ENCODE results near the gene ELMO3. TPM values are rescaled to one million over a fixed set of nuclear protein-coding genes. Genes with fewer than 3 reads are reported as not detected.

Gene ELMO3
- total RNA-seq, 1 experiment from 2014 or later, result 45.8 TPM

DNA sequence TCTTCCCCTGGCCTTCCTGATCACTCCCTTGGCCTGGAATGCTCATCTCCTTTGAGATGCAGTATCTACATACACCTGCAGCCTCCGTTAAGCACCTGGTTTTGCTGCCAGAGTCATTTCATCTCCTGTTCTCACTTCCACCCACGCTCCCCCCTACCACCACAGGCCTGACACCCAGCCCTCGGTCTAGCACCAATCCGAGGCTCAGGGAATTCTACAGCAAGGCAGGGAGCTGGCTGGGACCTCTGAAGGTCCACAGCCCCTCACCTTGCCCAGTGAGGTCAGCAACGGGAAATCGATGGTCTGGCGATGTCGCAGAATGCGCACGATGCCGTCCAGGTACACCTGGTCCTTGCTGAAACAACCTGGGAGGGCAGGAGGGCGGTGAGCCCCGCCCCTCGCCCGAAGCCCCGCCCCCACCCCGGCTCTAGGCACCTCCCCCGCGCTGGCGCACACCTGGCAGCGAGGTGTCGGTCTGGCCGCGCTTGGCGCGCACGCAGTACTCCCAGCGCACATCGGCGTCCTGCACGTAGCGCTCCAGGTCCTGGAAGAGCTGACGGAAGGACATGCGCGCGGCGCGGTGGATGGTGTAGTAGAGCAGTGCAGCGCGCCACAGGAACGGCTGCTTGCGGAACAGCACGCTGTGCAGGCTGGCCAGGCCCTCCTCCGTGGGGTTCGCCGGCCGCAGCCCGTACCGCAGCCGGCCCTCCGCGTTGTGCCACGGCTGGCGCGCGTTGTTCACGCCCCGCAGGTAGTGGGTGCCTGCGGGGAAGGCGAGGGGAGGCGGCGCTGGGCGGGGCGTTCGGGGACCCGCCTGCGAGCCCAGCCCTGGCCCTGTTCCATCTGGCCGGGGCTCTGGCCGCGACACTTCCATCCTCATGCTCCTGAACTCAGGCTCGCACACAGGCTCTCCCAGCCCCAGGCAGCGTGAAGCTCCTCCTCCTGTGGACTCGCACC, 20.9 kb upstream of the ELMO3 start (continued):
- TF ChIP-seq TCF7L2 (IDR thresholded peaks at IDR 0.05; ENCODE audit: borderline replicate concordance, extremely low read depth, insufficient read depth, insufficient read length) (no peak), JUND (IDR thresholded peaks at IDR 0.05) (no peak), CBX3 (IDR thresholded peaks at IDR 0.05; ENCODE audit: low read depth) (no peak), YY1 (IDR thresholded peaks at IDR 0.05; ENCODE audit: extremely low read depth, insufficient replicate concordance, low read depth, low read length) (peak; percentile 50)

DNA sequence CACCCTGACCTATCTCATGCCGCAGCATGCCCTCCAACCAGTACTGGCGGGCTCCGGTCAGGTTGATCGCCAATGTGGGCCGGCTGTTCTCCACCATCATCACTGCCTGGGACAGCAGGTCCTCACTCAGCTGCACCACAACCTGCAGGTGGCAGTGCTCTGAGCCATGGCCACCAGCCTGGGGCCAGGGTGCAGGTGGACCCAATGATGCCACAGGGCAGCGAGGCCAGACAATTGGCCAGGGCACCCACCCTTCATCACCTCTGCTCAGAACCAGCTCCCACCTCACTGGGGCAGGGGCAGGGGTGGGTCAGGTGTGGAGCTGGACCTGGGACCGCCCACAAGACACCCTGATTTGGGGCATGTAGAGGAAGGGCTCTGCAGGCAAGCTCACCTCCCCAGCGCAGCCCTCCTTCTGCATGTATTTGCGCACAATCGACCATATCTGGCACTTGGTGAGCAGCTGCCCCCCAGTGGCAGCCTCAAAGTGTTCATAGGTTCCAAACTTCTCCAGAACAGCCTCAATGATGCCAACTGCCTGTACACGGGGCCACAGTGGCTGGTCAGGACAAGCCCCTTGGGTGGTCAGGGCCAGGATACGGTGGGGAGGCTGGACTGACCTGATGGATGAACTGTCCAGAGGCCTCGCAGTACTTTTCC, 19.4 kb upstream of the ELMO3 start:
- ATAC-seq, result no peak
- no peak overlapping the region for H3K4me3 ChIP-seq (replicated peaks in 1 of 2; ENCODE audit: low read depth in 1 of 2, low read length in 2 of 2)
- 0 out of 4 replicates have a peak, but pooled peaks cover 0 to 6% of the 10 kb centered on the region in 2 experiments for H3K36me3 ChIP-seq (ENCODE audit: control insufficient read depth in 1 of 2, insufficient read depth in 2 of 2, low read length in 2 of 2)
- RAD21 ChIA-PET (ENCODE audit: low non-redundant PET in 1 of 2, low total read pairs in 2 of 2, uncharacterized antibody in 2 of 2, unreplicated experiment in 2 of 2), result no interaction called here
- no peaks in the 10 kb centered on the region for H3K27me3 ChIP-seq (ENCODE audit: insufficient read depth, low read length)
- no peaks in the 10 kb centered on the region for H3K9me2 ChIP-seq (ENCODE audit: insufficient read depth)
- POLR2A ChIA-PET, result no interaction called here
- no peaks in the 10 kb centered on the region for H4K20me1 ChIP-seq (ENCODE audit: insufficient read depth)
- H3K79me2 ChIP-seq (ENCODE audit: insufficient read depth, low read length), result peaks cover 11% of the 10 kb centered on the region
- H3K4me1 ChIP-seq (ENCODE audit: control insufficient read depth in 1 of 2, insufficient read depth in 2 of 2, low read length in 2 of 2), result peaks cover 47 to 72% of the 10 kb centered on the region in 2 experiments
- no peak overlapping the region for H2AFZ ChIP-seq (ENCODE audit: low read depth, low read length, poor library complexity, severe bottlenecking)
- H3K4me2 ChIP-seq (ENCODE audit: low read length), result peak overlapping the region; percentile 93; the same call in 1 of the 2 replicates
- intact Hi-C loops (cut with micrococcal nuclease), result no loop called here
- CTCF ChIA-PET, result interaction anchor here (0.7 to 3.4 kb wide), 4 partner anchors 13 to 162 kb away, joined by 3 to 14 read pairs (median 4); partner anchors contain the start of genes E2F4 and ELMO3
- 0 out of 2 replicates have a peak overlapping the region, but pooled peaks have one; percentile 77 for H3K9ac ChIP-seq (ENCODE audit: low read length)
- TF ChIP-seq, protein P1, sequence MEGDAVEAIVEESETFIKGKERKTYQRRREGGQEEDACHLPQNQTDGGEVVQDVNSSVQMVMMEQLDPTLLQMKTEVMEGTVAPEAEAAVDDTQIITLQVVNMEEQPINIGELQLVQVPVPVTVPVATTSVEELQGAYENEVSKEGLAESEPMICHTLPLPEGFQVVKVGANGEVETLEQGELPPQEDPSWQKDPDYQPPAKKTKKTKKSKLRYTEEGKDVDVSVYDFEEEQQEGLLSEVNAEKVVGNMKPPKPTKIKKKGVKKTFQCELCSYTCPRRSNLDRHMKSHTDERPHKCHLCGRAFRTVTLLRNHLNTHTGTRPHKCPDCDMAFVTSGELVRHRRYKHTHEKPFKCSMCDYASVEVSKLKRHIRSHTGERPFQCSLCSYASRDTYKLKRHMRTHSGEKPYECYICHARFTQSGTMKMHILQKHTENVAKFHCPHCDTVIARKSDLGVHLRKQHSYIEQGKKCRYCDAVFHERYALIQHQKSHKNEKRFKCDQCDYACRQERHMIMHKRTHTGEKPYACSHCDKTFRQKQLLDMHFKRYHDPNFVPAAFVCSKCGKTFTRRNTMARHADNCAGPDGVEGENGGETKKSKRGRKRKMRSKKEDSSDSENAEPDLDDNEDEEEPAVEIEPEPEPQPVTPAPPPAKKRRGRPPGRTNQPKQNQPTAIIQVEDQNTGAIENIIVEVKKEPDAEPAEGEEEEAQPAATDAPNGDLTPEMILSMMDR (IDR thresholded peaks at IDR 0.05 in 2 of 3, conservative IDR thresholded peaks at IDR 0.05 in 1 of 3; ENCODE audit: borderline replicate concordance in 1 of 3, insufficient read depth in 1 of 3, low read depth in 2 of 3, low read length in 2 of 3), result peak in 2 of 3 experiments; percentile 39 to 50; a peak in 3 of 6 replicates
- TF ChIP-seq EGR1 (IDR thresholded peaks at IDR 0.05; ENCODE audit: low read depth), result no peak
- no peak for TF ChIP-seq RAD21 (IDR thresholded peaks at IDR 0.05; ENCODE audit: low read depth)
- BruUV-seq (replicated peaks), result no TSS peak
- no peaks in the 10 kb centered on the region for H3K9me3 ChIP-seq (ENCODE audit: control insufficient read depth in 1 of 2, insufficient read depth in 1 of 2, low read depth in 1 of 2, low read length in 2 of 2)
- no peak for DNase-seq (ENCODE audit: low read depth, low spot score)
- peak overlapping the region; percentile 95 for H3K27ac ChIP-seq (ENCODE audit: low read depth, low read length)

All from HCT116 (cell line).